GM12801 (cell line): Measurements from ENCODE around the gene NRP2.

ENCODE experiments used
- TF ChIP-seq, protein P1 (sequence below): IDR thresholded peaks from one replicate; pipeline ENCODE4 v1.5.1; 2011; ENCODE audit warnings: control low read depth; ENCODE audit not compliant: insufficient read length; ENCODE audit errors: extremely low read depth

NRP2 gene

DNA sequence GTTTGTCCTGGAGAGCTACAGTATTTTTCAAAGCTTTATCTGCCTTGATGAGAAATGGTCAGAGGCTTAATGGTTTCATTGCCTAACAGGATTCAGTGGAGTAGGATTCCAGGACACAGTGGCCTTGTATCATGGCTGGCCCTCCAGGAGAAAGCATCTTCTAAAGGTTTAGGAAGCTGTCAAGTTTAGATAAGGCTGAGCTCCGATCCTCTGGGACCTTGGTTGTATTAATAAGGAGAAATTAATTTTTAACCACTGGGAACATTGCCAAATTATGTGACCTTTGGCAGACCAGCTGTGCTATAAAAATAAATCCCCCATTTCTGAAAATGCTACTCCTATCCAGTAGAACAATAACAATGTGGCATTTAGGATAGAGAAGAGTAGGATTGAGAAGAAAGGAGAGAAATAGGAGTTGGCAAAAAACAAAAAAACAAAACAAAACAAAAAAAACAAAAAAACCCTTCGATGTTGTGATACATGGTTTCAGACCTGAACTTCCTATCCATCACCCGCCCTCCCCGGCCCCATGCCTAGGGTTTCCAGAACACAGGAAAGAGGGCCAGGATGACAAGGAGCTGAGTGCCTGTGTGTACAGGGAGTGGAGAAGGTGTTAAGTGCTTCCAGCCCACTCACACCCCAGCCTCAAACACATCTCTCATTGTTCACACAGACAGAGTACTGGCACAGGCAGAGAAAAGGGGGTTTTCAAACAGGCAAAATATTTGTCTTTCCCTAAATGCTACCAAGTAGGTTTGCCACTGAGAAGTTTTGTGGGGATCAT is 6.3 kb downstream of the NRP2 start:
- TF ChIP-seq, protein P1, sequence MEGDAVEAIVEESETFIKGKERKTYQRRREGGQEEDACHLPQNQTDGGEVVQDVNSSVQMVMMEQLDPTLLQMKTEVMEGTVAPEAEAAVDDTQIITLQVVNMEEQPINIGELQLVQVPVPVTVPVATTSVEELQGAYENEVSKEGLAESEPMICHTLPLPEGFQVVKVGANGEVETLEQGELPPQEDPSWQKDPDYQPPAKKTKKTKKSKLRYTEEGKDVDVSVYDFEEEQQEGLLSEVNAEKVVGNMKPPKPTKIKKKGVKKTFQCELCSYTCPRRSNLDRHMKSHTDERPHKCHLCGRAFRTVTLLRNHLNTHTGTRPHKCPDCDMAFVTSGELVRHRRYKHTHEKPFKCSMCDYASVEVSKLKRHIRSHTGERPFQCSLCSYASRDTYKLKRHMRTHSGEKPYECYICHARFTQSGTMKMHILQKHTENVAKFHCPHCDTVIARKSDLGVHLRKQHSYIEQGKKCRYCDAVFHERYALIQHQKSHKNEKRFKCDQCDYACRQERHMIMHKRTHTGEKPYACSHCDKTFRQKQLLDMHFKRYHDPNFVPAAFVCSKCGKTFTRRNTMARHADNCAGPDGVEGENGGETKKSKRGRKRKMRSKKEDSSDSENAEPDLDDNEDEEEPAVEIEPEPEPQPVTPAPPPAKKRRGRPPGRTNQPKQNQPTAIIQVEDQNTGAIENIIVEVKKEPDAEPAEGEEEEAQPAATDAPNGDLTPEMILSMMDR = no peak

DNA sequence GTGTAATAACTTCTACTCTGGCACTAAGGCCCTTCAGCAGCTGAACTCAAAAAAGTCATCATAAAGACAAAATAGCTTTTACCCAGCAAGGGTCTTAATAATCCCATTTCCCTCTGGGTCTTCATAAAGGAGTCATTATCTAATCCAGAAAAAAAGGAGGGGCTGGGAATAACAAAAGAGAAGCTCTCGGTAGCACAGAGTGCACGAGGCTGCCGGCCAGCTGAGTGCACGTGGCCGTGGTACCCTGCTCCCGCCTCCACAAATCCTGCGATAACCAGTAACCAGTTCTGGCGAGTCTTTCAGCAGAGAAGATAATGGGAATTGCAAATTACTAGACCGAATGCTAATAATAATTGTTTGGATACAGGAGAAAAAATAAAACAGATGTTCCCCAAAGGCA is 7.5 kb downstream of the NRP2 start:
- TF ChIP-seq, protein P1 = no peak

DNA sequence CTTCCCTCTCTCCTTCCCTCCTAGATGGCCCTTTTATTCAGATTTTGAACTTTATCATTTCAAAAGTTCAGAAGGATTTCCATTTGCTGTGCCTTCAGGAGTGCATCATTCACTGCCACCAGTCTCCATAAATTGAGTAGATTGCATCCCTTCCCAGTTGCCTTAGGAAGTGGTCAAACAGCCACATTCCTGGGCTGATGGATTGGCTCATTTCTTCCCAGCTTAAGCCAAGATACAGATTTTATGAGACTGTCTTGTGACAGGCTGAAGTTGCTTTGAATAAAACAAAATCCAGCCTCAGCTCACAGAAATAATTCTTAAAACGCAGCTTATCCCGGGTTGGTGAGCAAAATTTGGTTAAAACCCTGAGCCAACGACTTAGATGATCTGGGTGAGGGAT is 9.8 kb downstream of the NRP2 start:
- TF ChIP-seq, protein P1 = no peak

DNA sequence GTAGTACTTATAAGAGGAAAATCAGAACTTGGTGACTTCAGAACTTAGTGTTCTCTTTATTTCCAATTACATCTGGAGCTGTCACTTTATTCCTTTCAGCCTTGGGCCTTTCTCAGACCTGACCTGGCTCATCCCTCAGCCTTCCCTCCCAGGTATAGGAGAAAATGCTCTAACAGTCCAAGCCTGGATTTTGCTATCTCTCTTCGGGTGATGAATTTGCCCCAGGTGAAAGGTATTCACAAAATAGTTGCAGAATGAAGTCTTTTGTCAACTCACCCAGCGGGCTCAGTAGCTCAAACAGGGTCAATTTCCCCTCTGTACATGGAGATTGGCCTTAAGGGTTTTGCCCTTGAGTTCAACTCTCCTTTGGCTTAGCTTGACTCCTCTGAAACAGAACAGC is 12.0 kb downstream of the NRP2 start:
- TF ChIP-seq, protein P1 = no peak

DNA sequence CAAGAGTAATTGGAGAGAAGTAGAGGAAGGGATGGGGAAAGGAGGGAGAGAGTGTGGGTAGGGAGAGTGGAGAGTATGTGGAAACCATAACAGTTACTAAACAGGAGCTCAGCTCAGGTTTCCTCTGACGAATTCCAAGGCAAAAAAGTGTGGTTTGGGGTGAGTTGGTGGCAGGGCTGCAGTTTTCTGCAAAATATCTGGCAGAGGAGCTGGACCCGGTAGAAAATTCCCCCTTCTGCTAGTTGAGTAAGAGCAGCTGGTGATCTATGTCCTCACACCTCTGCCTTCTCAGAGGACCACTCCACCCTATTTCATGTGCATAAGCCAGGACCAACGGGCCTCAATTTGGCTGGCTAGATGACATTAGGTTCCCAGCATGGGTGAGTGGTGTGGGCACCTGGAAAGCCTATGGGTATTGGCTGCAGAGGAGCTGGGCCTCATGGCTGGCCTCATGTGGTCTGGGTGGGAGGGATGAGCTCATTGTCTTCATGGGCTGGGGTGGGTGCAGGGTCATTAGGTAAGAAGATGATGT is 13.2 kb downstream of the NRP2 start:
- TF ChIP-seq, protein P1 = no peak

DNA sequence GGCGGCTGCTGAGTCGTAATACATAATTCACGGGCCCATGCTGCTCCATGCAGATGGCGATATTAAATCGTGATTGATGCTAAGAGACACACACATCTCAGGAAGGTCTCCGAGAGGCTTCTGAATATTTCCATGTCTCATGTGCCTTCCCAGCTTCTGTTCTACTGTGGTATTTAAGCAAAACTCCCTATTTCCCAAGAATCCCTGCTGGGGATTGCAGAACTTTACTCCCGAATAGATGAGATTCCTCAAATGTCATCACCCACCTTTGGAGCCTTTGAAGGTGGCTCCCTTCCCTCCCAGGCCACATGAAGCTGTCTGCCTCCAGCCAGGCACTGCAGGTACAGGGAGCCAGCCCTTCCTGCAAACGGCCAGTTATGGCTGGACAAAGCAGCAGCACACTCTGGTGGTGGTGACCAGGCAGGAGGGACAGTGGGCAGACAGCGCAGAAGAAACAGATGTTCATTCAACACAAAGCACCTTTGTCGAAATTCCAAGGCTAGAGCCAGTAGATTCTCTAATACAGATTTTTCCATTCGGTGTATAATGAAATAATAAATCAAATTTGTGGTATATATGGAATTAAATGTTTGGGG is 14.1 kb downstream of the NRP2 start:
- TF ChIP-seq, protein P1 = no peak

DNA sequence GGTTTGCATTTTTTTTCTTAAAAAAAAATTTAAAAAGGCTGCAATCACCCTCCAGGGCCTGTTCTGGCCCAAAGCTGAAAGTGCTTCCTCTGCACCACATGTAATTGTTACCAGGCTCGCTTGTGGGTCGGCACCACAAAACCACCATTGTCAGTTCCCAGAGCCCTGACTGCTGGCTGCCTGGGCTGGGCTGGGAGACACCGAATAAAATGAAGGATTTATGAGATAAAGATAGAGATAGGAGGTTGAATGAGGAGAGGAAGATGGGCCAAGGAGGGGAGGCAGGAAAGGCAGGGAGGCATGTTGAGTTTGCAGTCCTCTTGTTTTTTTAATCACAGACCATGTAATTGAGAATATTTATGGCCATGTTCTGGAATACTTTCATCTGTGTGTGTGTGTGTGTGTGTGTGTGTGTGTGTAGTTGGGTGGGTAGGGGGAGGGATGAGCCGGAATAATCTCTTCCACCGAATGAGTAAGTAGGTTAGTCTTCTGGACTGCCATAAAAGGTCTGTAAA is 14.7 kb downstream of the NRP2 start:
- TF ChIP-seq, protein P1 = no peak
